Measurements from ENCODE around the gene RBBP9.
"Not testable (repeated sequence)": the region's sequence is repeated elsewhere in the genome, so short reads cannot be mapped to it uniquely, and the experiment has no call there.

RBBP9 gene

GRCh38 chr20:18496740-18497592, at the start of gene RBBP9:
Gene RBBP9 (minus strand): TSS chr20:18497225. CDS start chr20:18497167, 58 bp downstream.
- in situ Hi-C loops (cut with HindIII; ENCODE audit: low pct_unique_long_range_greater_than_20kb, low sequenced_read_pairs), result no loop called here
- DNase-seq (ENCODE audit: low read depth in 1 of 2, low spot score in 1 of 2), result peak; percentile 60 to 87
- TF ChIP-seq JUND (IDR thresholded peaks at IDR 0.05; ENCODE audit: low read depth), result no peak

GRCh38 chr20:18545566-18545965, 48.5 kb upstream of the RBBP9 start:
- no peak for TF ChIP-seq JUND (IDR thresholded peaks at IDR 0.05; ENCODE audit: low read depth)
- no peak for DNase-seq (ENCODE audit: low read depth in 1 of 2, low spot score in 1 of 2)
- in situ Hi-C loops (cut with HindIII; ENCODE audit: low pct_unique_long_range_greater_than_20kb, low sequenced_read_pairs), result no loop called here

GRCh38 chr20:18543932-18544331, 46.9 kb upstream of the RBBP9 start:
- in situ Hi-C loops (cut with HindIII; ENCODE audit: low pct_unique_long_range_greater_than_20kb, low sequenced_read_pairs), result no loop called here
- no peak for DNase-seq (ENCODE audit: low read depth in 1 of 2, low spot score in 1 of 2)
- TF ChIP-seq JUND (IDR thresholded peaks at IDR 0.05; ENCODE audit: low read depth), result no peak

GRCh38 chr20:18543216-18543615, 46.2 kb upstream of the RBBP9 start:
- TF ChIP-seq JUND (IDR thresholded peaks at IDR 0.05; ENCODE audit: low read depth), result no peak
- in situ Hi-C loops (cut with HindIII; ENCODE audit: low pct_unique_long_range_greater_than_20kb, low sequenced_read_pairs), result no loop called here
- no peak for DNase-seq (ENCODE audit: low read depth in 1 of 2, low spot score in 1 of 2)

GRCh38 chr20:18541741-18542140, 44.7 kb upstream of the RBBP9 start:
- in situ Hi-C loops (cut with HindIII; ENCODE audit: low pct_unique_long_range_greater_than_20kb, low sequenced_read_pairs), result no loop called here
- no peak for DNase-seq (ENCODE audit: low read depth in 1 of 2, low spot score in 1 of 2)

GRCh38 chr20:18537651-18538050, 40.6 kb upstream of the RBBP9 start:
- no peak for TF ChIP-seq JUND (IDR thresholded peaks at IDR 0.05; ENCODE audit: low read depth)
- no peak for DNase-seq (ENCODE audit: low read depth in 1 of 2, low spot score in 1 of 2)
- in situ Hi-C loops (cut with HindIII; ENCODE audit: low pct_unique_long_range_greater_than_20kb, low sequenced_read_pairs), result no loop called here

More at GRCh38 chr20:18541741-18542140, 44.7 kb upstream of the RBBP9 start:
- no peak for TF ChIP-seq JUND (IDR thresholded peaks at IDR 0.05; ENCODE audit: low read depth)

GRCh38 chr20:18533978-18534644, 37.1 kb upstream of the RBBP9 start:
- DNase-seq (ENCODE audit: low read depth in 1 of 2, low spot score in 1 of 2), result no peak
- TF ChIP-seq JUND (IDR thresholded peaks at IDR 0.05; ENCODE audit: low read depth), result no peak
- in situ Hi-C loops (cut with HindIII; ENCODE audit: low pct_unique_long_range_greater_than_20kb, low sequenced_read_pairs), result no loop called here

- no peak for TF ChIP-seq JUND (IDR thresholded peaks at IDR 0.05; ENCODE audit: low read depth)
- in situ Hi-C loops (cut with HindIII; ENCODE audit: low pct_unique_long_range_greater_than_20kb, low sequenced_read_pairs), result no loop called here
- no peak for DNase-seq (ENCODE audit: low read depth in 1 of 2, low spot score in 1 of 2)
Measured at GRCh38 chr20:18533491-18533890, 36.5 kb upstream of the RBBP9 start.

- no peak for TF ChIP-seq JUND (IDR thresholded peaks at IDR 0.05; ENCODE audit: low read depth)
- in situ Hi-C loops (cut with HindIII; ENCODE audit: low pct_unique_long_range_greater_than_20kb, low sequenced_read_pairs), result no loop called here
Measured at GRCh38 chr20:18532626-18533025, 35.6 kb upstream of the RBBP9 start.

GRCh38 chr20:18529041-18529440, 32.0 kb upstream of the RBBP9 start:
- DNase-seq (ENCODE audit: low read depth in 1 of 2, low spot score in 1 of 2), result no peak
- TF ChIP-seq JUND (IDR thresholded peaks at IDR 0.05; ENCODE audit: low read depth), result no peak
- in situ Hi-C loops (cut with HindIII; ENCODE audit: low pct_unique_long_range_greater_than_20kb, low sequenced_read_pairs), result no loop called here

More at GRCh38 chr20:18532626-18533025, 35.6 kb upstream of the RBBP9 start:
- no peak for DNase-seq (ENCODE audit: low read depth in 1 of 2, low spot score in 1 of 2)

- DNase-seq (ENCODE audit: low read depth in 1 of 2, low spot score in 1 of 2), result no peak
- TF ChIP-seq JUND (IDR thresholded peaks at IDR 0.05; ENCODE audit: low read depth), result no peak
- in situ Hi-C loops (cut with HindIII; ENCODE audit: low pct_unique_long_range_greater_than_20kb, low sequenced_read_pairs), result no loop called here
Measured at GRCh38 chr20:18527836-18528235, 30.8 kb upstream of the RBBP9 start.

- TF ChIP-seq JUND (IDR thresholded peaks at IDR 0.05; ENCODE audit: low read depth), result no peak
- in situ Hi-C loops (cut with HindIII; ENCODE audit: low pct_unique_long_range_greater_than_20kb, low sequenced_read_pairs), result no loop called here
- DNase-seq (ENCODE audit: low read depth in 1 of 2, low spot score in 1 of 2), result no peak
Measured at GRCh38 chr20:18527339-18527738, 30.3 kb upstream of the RBBP9 start.

- in situ Hi-C loops (cut with HindIII; ENCODE audit: low pct_unique_long_range_greater_than_20kb, low sequenced_read_pairs); DNase-seq (ENCODE audit: low read depth in 1 of 2, low spot score in 1 of 2): not testable (repeated sequence)
Measured at GRCh38 chr20:18526761-18527160, 29.7 kb upstream of the RBBP9 start.

All from T47D (cell line).